Choroid plexus epithelial cell (primary cell): ENCODE data around the gene LNX2.

ENCODE experiments used
- DNase-seq: peaks from one replicate; pipeline ENCODE4 v3.0.0-alpha.2; 2010; ENCODE audit warnings: low read depth
- H3K4me3 ChIP-seq: 2 replicates; pipeline ENCODE4 v1.5.1; 2011; ENCODE audit warnings: low read depth, mild to moderate bottlenecking, control low read depth, low read length, moderate library complexity
- CTCF ChIP-seq: conservative IDR thresholded peaks from 2 replicates; pipeline ENCODE4 v1.5.1; 2011; ENCODE audit warnings: low read depth, mild to moderate bottlenecking, control low read depth, inconsistent platforms, low read length, moderate library complexity

Gene LNX2

GRCh38 chr13:27592865-27593264, 27.5 kb downstream of the LNX2 start:
- no peak for DNase-seq

GRCh38 chr13:27588405-27588804, 31.9 kb downstream of the LNX2 start:
- TF ChIP-seq CTCF, result no peak
- no peak overlapping the region for H3K4me3 ChIP-seq
- no peak for DNase-seq

More at GRCh38 chr13:27592865-27593264, 27.5 kb downstream of the LNX2 start:
- H3K4me3 ChIP-seq, result no peak overlapping the region
- TF ChIP-seq CTCF, result no peak

- no peak for DNase-seq
- no peak for TF ChIP-seq CTCF
These were observed 33.1 kb downstream of the LNX2 start for GRCh38 chr13:27587095-27587746.

GRCh38 chr13:27583645-27584044, 36.7 kb downstream of the LNX2 start:
- no peak overlapping the region for H3K4me3 ChIP-seq
- no peak for TF ChIP-seq CTCF
- peak; percentile 70 for DNase-seq

More at GRCh38 chr13:27587095-27587746, 33.1 kb downstream of the LNX2 start:
- H3K4me3 ChIP-seq, result no peak overlapping the region

GRCh38 chr13:27578121-27579030, 42.0 kb downstream of the LNX2 start:
- H3K4me3 ChIP-seq, result no peak overlapping the region
- DNase-seq, result peak; percentile 58
- no peak for TF ChIP-seq CTCF

GRCh38 chr13:27574661-27575060, 45.7 kb downstream of the LNX2 start:
- no peak for DNase-seq

More at GRCh38 chr13:27574661-27575060, 45.7 kb downstream of the LNX2 start:
- H3K4me3 ChIP-seq, result no peak overlapping the region
- no peak for TF ChIP-seq CTCF
